GM19328 (cell line): Measurements from ENCODE around the gene LRRC47.
A peak's percentile ranks its signal among the peaks of the same experiment; 100 is the strongest.

Source experiments
- ATAC-seq: cut with Tn5 transposase; IDR thresholded peaks from one replicate; pipeline ENCODE4 v1.9.1; 2021; ENCODE audit warnings: mild to moderate bottlenecking, moderate library complexity; ENCODE audit not compliant: unreplicated experiment

Gene LRRC47

GRCh38 chr1:3772715-3773571 is 23.4 kb downstream of the LRRC47 start, which contains the start of gene SMIM1:
Gene SMIM1, plus strand, starts transcription at chr1:3772749. Its CDS starts 2,625 bp downstream, at chr1:3775374.
- peak; percentile 28 for ATAC-seq

- peak; percentile 58 for ATAC-seq
These were observed 24.1 kb downstream of the LRRC47 start for GRCh38 chr1:3772027-3772714.

DNA sequence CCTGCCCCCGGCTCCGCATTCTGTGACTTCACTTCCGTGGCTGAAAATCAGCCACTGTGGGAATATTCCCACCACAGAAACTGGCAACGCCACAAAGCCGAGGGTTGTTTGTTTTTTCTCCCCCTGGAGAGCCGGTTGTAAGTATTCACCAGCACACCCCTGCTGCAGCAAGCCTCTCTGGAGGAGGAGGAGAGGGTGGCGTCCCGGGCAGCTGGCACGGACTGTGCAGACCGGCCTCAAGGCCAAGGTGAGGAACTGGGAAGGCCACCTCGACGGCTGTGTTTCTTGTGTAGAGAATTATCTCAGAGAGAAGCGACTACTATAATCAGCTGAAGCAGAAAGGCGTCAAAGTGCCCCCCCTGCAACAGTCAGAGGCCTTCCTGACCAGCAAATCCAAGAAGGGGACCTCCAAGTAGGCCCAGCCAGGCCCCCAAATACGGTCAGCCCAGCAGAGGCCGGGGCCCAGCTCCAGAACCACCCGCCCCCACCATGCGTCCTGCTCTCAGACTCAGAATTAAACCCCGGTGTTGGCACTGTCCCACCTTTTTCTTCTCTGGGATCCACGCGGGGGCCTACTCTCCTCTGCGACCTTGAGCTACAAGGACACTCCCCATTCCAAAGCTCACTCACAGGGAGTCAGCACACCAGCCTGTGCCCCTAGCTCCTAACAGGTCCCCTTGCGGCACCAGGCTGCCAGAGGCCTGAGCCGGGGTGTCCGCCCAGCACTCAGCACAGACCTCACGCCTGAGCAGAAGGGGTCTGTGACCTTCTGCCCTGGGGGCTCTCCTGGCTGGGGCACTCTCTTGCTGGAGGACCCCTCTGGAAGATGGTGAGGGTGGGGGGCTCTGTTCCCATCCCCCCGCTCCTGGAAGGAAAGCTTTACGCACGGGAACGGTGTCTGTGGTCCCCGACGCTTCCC is 24.9 kb downstream of the LRRC47 start:
- no peak for ATAC-seq

- no peak for ATAC-seq
These were observed 26.1 kb downstream of the LRRC47 start for GRCh38 chr1:3770047-3770765.

GRCh38 chr1:3768811-3769390 is 27.4 kb downstream of the LRRC47 start:
- ATAC-seq = no peak

DNA sequence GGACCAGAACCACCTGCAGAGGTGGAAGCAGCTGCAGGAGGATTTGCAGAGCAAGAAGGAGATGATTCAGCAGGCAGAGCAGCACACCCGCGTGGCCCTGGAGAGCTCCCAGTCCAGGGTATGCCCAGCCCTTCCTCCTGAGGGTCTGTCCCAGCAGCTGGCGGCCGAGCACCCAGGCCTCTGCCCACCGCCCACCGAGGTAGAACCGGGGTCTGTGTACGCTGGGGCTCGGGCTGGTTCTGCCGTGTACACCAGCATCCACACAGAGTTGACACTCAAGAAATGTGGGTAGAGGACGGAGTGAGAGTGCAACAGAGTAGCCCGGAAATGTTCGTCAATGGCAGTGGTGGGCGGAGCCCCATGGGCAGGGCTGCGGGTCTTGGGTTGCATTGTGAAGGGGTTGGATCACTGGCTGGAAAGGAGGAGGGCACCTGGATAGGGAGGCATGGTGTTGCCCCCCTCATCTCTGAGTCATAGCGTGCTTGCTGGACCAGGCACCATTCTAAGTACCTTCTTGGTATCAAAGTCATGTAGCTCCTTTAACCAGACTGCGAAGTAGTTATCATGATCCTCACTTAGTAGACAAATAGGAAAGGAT is 28.9 kb downstream of the LRRC47 start:
- ATAC-seq = no peak

DNA sequence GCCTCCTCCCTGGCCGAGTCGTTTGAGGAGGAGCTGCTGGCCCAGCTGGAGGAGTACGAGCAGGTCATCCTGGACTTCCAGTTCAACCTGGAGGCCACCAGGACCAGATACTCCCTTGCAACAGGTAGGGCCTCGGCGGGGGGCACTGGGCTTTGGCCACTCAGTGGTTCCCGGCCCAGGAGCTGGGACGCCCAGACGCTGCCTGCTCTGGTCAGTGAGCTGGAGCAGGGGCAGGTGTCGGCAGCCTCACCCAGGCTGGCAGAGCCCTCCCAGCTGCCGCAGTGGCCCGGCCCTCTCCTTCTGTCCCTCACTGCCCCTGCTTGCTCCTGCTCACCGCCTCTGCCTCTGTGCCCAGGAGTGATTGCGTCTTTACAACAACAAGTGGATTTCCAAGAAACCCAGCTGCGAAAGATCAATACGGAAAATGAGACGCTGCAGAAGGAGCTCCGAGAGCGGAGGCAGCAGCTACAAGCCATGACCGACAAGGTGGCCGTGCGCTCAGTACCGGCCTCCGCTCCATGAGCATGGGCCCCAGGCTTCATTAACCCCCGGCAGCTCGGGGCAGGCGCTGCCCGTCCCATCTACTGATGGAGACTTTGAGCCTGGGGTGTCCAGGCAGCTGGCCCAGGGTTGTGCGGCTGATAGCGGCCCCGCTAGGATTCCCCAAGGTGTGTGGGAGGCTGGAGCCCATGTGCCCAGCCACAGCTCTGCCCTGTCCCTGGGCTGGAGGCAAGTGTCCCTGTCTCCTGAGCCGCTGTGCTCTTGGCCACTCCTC is 32.8 kb downstream of the LRRC47 start:
- ATAC-seq = no peak

DNA sequence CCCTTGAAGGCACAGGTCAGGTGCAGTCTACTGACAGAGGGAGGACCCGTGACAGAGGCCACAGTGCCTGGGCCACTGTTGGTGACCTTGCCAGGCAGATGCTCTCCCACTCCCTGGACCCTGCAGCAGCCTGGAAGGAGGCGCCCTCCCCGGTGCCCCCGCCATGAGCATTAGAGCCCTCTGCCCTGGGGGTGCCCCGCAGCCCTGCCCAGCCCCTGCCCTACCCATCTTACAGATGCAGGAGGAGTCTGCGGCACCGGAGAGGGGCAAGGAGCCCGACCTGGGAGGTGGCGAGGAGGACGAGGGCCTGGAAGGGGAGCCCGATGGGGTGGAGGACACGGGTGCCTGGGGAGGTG is 33.4 kb downstream of the LRRC47 start:
- ATAC-seq = no peak

- no peak for ATAC-seq
These were observed 34.0 kb downstream of the LRRC47 start for GRCh38 chr1:3762151-3762872.

- ATAC-seq = no peak
These were observed 34.8 kb downstream of the LRRC47 start for GRCh38 chr1:3761296-3762010.

- ATAC-seq = no peak
These were observed 36.5 kb downstream of the LRRC47 start for GRCh38 chr1:3759796-3760195.

DNA sequence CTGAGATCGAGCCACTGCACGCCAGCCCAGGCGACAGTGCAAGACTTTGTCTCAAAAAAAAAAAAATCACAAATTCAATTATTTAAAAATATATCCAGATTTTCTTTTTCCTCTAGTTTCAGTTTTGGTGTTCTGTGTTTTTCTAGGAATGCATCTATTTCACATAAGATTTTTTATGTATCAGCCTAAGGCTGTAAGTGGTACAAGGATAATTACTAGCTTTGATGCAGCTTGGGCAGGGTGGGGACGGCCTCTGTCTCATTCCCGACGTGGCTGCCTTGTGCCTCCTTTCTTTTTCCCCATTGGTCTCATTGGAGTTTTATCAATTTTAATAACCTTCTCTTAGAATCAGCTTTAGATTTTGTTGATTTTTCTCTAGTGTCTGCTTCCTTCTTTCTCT is 37.1 kb downstream of the LRRC47 start:
- ATAC-seq = no peak

- ATAC-seq = no peak
These were observed 39.9 kb downstream of the LRRC47 start for GRCh38 chr1:3756394-3756793.

DNA sequence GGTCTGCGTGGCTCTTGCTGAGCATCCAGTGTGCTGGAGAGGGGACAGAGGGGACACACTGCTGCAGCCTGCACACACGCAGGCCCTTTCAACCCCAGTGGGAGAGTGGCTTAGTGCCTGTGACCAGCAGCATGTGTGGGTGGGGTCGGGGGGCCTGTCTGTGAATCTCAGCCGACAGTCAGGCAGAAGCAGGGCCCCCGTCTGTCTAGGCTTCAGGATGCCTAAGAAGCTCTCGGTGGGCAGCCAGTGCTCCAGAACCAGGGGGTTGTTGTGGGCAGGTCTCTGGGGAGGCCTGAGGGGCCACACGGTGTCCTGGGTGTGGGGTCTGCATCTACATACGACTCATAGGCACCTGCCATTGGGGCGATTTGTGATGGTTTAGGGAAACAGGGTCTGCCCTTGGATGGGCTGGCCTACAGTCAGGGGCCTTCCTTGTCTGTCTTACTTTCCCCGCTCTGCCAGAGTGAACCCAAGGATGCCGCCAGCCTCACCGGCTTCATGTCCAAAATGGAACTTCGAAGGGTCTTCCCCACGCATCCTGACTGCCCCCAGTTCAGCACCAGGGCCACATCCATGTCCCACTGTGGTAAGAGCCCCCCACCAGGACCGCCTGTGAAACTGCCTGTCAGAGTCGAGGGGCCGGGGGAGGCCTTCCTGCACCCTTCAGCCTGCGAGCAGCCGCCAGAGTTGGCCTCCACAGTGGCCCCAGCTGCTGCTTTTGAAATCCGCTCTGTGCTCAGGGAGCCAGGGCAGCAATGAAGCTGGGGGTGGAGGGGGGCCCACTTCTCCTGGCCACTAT is 42.4 kb downstream of the LRRC47 start:
- no peak for ATAC-seq

GRCh38 chr1:3752400-3752945 is 43.8 kb downstream of the LRRC47 start, which contains the start of gene CCDC27:
Gene CCDC27, plus strand, starts transcription at chr1:3752450. Its CDS starts 32 bp downstream, at chr1:3752482.
- ATAC-seq = no peak

GRCh38 chr1:3750741-3751140 is 45.6 kb downstream of the LRRC47 start:
- ATAC-seq = no peak

GRCh38 chr1:3749512-3749911 is 46.8 kb downstream of the LRRC47 start:
- ATAC-seq = no peak
